HG03342 (cell line): ENCODE results near the gene EFR3B.
"Not testable (repeated sequence)": the region's sequence is repeated elsewhere in the genome, so short reads cannot be mapped to it uniquely, and the experiment has no call there.

Experiments
- ATAC-seq: cut with Tn5 transposase; IDR thresholded peaks from one replicate; pipeline ENCODE4 v1.9.1; 2021; ENCODE audit warnings: mild to moderate bottlenecking, moderate library complexity; ENCODE audit not compliant: unreplicated experiment

Gene EFR3B

DNA sequence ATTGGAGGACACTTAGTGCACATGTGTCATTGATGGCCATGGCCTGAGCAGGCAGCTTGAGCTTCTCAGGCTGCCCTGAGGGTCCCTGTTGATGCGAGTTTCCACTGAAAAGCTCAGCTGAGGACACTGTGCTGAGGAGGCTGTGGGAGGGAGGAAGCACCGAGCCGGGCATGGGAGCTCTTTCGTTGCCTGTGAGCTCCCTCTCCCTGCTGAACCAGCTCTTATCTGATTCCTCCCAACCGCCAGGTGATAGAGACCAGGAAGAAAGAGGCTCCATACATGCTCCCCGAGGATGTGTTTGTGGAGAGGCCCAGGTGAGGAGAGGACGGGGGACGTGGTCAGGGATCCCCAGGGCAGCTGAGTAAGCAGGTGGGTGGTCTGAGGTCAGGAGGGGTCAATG lies 99.2 kb downstream of the EFR3B start:
- no peak for ATAC-seq

DNA sequence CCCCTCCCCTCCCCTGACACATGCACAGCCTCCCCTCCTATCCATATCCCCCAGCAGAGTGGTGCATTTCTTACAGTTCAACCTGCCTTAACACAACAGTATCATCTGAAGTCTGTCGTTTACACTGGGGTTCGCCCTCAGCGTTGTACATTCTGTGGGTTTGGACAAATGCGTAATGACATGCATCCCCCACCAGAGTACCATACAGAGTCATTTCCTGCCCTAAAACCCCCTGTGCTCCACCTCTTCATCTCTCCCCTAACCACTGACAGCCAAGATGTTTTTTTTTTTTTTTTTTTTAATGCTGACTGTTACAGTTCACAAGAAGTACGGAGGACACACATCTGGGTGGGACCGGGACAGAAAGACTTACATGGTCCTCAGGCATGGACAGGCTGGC lies 103.9 kb downstream of the EFR3B start:
- ATAC-seq, result no peak

DNA sequence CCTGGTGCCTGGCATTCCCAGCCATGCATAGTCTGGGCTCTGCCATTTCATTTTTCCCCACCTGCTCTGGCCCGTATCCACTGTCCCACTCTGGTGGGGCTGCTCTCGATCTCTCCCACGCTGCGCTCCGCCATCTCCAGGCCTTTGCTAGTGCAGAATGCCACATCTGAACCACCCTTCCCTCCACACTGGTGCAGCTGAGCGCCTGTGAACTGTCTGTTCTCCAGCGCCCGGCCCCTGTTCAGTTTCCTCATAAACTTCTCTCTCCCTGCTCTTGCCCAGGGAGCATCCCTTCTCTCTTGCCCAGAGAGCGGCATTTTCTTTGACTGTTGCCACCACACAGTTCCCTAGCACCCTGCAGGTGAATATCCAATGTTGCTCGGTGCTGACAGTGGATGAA lies 105.0 kb downstream of the EFR3B start:
- ATAC-seq, result no peak

DNA sequence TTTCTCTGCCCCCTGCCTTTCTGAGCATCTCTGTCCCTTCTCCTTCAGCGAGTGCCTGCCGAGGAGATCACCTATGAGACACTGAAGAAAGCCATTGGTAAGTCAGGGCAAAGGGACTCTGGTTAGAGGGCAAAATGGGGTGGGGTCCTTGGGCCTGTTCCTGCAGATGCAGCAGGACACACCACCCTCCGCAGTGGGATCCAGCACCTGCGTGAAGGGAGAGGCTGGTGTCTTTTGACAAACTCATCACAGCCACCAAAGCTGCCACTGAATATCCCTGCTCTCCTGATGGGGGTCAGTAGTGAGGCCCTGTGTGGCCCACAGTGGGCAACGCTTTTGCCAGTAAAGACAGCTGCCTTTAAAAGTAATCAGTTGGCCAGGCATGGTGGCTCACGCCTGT lies 107.8 kb downstream of the EFR3B start:
- no peak for ATAC-seq

DNA sequence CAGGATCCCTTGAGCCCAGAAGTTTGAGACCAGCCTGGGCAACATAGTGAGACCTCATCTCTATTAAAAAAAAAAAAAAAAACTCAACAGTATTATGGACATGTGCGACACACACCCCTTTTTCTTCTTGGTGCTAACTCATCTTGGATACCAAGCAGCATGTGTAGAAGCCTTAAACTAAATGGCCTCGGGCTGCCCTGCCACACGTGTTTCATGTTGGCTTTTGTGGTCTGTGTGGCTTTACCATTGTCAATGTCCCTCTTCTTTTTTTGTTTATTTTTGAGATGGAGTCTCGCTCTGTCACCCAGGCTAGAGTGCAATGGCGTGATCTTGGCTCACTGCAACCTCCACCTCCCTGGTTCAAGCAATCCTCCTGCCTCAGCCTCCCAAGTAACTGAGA lies 109.1 kb downstream of the EFR3B start:
- not testable (repeated sequence) for ATAC-seq

DNA sequence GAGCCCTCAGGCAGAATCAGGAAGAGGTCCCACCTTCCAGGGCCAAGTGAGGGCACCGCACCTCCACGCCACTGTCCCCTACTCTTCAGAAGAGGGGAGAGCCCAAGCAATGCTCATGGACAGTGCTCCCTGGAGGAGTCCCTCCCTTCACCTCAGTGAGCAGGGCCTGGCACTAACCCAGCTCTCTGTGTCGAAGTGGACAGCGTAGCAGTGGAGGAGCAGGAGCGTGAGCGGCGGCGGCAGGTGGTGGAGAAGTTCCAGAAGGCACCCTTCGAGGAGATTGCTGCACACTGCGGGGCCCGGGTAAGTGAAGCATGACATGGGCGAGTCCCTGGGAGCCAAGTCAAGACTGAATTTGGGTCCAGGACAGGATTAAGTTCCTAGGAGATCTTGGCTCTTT lies 109.8 kb downstream of the EFR3B start:
- no peak for ATAC-seq

DNA sequence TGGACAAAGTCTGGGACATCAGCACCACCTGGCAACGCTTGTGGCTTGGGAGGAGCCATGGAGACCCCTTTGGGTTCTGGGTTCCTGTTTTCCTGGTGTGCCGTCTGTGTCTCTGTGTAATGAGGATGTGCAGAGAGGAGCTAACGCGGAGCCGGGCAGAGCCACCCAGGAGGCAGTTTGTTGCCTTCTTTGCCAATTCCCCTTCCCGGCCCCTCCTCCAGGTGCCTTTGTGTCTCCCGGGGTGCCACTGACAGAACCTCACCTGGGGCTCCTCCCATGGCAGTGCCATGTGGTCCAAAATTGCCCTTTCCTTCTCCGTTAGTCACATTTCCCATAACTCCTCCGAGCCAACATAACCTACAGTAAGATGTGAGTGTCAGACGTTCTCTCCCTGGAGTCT lies 113.5 kb downstream of the EFR3B start:
- ATAC-seq, result no peak

DNA sequence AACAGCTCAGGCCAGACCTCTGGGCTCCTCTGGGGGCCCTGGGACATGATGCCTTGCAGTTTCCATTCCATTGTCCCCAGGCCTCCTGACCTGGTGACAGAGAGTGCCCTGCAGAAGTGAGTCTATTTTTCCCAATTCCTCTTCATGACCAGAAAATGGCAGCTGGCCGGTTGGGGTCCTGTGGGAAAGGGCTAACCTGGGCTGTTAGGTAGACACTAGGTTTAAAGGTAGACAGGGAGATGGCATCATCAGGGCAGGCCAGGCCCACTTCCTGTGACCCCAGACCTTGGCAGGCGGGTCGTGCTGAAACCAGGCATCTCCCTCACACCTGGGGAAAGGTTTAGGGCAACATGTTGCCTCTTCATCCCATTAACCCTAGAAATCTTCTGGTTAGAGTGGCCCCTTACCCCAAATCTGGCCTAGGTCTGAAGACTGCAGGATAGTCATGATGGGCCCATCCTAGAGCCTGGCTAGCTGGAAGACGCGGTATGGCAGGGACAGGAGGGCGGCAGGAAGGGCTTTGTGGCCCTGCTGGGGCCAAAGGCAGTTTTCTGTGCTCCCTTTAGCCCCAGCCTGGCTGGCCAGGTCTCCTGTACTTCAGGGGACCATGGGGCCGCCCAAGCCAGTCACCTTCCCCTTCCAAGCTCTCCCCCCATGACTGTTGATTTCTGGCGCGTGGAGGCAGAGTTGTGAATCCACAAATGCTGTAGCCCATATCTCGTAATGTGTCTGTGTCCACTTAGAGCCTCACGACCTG lies 116.4 kb downstream of the EFR3B start:
- ATAC-seq, result no peak

DNA sequence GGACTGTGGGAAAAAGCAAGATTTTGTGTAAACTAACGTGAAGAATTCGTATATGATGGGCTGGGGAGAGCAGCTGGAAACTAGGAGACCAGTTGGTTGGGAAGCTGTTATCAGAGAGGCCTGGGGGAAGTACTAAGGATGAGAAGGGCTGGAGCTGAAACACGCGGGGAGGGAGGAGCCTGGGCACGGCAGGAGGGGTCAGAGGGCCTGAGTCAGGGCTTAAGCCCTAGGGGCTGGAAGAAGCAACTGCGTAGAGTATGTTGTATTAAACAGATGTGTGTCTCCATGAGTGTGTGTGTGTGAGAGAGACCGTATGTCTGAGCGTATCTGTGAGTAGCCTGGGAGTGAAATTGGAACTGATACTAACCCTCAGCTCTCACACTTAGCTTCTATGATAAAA lies 118.1 kb downstream of the EFR3B start:
- no peak for ATAC-seq

DNA sequence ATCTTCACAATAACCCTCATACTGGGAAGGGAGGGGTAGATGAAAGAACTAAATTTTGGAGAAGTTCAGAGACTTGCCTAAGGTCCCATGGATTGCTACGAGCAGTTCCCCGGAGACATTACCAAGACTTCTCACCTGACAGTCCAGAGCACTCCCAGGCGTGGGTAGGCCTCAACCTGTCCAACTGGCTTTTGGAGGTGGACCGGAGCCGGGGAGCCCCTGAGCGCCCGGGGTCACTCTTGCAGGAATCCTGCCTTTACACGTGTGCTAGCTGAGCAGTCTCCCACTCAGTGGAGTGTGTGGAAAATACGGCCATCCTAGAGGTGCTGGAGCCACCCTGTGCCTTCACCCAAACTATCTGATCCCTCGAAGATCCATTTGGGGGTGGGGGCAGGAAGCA lies 118.5 kb downstream of the EFR3B start:
- no peak for ATAC-seq

DNA sequence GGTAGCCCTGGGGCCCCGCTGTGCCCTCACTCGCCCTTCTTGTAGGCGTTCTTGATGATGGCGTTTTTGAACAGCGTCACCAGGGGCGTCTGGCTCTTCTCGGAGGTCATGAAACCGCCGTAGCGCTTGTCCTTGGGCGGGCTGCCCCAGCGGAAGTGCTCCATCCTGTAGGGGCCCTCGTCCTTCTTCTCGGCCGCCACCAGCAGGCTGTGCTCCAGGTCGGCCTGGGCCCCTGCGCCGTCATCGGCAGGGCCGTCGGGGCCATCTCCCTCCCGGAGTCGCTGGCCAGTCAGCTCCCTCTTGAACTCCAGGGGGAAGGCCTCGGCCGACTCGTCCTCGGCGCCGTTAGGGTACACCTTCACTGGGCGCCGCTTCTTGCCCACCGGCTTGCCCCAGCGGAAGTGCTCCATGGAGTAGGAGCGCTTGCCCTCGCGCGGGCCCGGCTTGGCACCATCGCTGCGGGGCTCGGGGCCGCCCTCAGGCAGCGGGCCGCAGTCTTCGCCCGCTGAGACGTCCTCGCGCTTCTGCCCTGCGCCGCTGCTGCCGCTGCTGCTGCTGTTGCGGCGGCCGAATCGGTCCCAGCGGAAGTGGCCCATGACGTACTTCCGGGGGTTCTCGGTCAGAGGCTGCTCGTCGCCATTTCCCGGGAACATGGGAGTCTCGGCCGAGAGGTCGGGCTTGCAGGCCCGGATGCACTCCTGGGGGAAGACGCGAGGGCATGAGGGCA lies 119.3 kb downstream of the EFR3B start:
- peak; percentile 66 for ATAC-seq

DNA sequence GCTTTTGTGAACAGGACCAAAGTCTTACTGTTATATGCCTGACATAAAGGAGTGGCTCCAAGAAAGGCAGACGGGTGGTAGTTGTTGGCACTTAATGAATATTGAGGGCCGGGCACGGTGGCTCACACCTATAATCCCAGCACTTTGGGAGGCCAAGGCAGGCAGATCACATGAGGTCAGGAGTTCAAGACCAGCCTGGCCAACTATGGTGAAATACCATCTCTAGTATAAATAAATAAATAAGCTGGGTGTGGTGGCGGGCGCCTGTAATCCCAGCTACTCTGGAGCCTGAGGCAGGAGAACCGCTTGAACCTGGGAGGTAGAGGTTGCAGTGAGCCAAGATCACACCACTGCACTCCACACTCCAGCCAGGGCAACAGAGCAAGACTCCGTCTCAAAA lies 120.2 kb downstream of the EFR3B start:
- not testable (repeated sequence) for ATAC-seq

DNA sequence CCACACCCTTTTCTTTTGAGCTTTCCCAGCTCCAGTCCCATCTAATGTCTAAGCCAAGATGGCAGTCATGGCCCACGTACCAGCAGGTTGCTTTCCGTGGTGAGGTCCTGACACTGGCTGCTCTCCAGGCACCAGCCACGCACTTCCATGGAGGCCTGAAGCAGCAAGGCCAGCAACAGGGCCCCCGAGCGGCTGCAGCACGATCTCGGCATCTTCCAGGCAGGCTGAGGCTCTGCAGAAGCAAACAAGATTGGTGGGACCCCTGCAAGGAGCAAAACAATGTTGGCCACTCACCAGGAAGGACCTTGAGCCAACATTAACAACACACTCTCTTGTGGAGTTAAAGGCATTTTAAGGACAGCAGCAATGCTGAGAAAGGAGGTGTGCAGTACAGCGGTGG lies 122.7 kb downstream of the EFR3B start:
- ATAC-seq, result no peak

DNA sequence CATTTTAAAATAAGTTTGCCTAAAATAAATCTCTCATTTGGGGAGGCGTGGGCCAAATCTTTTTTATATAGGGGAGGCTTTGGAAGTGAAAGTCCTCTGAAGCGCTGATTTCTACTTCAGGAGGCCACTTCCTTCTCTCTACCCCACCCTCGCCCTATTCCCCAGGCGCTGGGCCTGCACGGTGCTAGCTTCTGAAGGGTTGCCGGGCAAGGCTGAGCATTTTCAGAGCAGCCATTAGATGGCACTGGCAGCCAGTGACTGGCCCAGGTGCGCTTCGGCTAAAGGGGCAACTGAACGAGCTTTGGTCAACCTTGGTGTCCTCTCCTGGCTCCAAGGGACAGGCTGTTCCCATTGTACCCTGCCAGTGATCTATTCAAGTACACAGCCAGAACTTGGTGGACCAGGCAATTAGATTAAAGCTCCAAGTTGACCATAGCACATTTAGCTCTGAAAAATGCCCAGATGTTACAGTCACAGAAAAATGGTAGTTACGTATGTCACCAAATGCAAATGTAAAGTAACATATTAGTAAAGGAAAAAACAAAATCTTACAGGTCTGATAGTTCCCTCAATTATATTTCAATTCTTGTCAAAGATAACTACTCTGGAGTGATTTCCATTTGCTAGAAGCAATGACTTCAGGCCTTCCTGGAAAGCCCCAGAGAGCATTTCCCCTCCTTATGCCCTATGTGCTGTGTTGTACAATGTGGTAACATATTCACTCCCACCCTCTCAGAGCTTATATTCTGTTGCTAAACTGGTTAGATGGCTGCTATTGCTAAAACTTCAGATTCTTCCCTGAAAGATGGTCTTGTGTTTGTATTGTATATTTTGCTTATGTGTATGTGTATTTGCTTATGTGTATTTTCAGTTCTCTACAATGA lies 124.4 kb downstream of the EFR3B start:
- ATAC-seq, result peak; percentile 56

DNA sequence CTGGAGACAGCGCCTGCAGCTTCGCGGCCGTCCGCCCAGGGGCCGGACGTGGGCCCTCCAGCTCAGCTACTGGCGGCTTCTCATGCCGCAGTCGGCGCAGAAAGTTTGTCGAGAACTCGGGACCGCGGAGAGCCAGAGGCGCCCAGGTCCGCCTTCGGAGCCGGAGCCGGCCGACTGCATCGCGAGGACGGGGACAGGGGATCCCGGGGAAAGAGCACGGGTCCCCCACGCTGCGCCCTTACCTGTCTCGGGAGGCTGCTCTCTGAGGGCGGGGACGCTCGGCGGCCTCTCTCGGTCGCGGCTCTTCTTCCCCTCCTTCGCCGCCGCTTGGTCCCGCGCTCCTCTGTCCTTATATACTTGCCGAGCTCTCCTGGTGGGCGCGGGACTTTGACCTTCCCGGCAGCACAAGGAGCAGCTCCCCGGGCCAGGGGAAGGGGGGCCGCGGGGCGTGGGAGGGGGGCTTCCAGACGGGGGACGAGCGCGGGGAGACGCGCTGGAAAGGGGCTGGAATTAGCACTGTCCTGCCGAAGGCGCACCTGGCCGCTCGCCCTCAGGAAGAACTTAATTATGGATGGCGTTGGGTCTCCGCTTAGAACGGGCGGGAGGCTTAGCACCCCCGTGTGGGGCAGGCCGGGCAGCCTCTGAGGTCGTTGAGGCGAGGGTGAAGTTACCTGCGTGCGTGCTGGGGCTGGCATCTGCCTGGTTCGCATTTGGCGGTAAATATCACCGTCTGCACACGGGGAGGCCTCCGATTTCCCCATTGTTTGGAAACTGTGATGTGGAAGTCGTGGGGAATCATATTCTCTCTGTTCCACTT lies 126.6 kb downstream of the EFR3B start, which contains the start of gene POMC:
POMC (minus strand) TSS at position 325 of the 817 bp plus-strand sequence. CDS start 3,808 bp downstream, outside the sequence.
- no peak for ATAC-seq

DNA sequence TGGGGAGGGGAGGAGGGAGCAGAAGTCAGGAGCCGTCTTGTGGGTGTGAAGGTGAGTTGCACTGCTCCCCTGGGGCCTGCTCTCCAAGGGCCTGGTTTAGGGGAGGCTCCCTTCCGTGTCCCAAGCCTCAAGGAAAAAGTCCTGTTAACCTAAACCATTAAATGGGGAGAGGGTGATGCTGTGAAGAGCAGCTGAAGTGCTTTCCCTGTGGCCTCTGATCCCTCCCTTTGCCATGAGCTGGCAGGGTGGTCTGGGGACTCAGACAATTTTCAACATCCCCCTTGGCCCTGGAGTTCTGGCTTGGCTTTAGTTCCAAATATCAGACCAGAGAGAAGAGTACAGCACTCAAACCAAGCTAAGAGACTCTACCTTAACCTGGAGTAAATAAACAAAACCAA lies 127.2 kb downstream of the EFR3B start:
- no peak for ATAC-seq

DNA sequence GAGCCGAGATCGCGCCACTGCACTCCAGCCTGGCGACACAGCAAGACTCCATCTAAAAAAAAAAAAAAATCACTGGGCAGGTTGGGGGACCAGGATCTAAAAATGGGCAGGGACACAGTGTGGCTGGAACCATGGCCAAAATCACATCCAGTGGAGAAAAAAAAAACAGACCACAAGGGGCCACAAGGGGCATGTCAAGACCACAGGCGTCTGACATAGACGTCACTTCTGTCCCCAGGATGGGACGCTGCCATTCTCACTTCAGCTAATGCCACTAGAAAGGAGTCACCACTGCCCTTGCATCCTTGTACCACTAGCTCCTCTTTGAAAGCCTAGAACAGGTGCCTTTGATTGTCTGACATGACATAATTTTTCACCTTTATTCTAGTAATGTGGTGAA lies 129.0 kb downstream of the EFR3B start:
- ATAC-seq, result no peak

DNA sequence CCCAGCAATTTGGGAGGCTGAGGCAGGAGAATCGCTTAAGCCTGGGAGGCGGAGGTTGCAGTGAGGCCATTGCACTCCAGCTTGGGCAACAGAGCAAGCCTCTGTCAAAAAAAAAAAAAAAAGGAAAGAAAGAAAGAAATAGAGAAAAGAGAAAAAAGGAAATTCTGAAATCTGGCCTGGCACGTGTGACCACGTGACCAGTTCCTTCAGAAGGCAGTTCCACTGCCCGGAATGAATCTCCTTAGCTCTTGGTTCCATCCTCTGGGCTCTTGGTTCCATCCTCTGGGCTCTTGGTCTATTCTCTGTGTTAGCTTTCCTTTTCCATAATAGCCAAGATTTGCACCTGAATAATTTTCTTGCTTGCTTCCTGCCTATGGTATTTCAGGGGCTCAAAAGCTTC lies 131.8 kb downstream of the EFR3B start:
- ATAC-seq, result no peak

DNA sequence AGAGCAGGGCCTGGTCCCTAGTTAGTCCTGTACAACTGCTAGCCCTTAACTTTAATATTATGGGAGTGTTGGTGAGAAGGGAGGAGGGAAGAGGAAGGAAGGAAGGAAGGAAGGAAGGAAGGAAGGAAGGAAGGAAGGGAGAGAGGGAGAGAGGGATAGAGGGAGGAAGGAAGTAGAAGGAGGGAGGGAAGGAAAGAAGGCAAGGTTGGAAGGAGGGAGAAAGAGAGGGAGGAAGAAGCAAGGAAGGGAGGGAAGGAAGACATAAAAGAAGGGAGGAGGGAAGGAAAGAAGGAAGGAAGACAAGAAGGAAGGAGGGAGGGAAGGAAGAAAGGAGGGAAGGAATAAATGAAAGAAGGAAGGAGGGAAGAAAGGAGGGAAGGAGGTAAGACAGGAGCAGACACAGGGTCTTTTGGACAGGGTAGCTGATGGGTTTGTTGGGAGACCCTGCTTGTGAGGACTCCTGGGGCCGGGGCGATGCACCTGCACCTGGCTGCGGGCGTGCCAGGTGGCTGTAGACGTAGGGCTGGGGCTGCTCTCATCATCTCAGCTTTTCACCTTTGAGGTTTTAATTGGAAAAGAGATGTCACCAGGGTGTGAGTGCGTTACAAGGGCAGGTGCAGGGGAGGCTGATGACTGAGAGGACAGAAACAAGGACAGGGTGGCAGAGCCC lies 132.5 kb downstream of the EFR3B start:
- no peak for ATAC-seq

DNA sequence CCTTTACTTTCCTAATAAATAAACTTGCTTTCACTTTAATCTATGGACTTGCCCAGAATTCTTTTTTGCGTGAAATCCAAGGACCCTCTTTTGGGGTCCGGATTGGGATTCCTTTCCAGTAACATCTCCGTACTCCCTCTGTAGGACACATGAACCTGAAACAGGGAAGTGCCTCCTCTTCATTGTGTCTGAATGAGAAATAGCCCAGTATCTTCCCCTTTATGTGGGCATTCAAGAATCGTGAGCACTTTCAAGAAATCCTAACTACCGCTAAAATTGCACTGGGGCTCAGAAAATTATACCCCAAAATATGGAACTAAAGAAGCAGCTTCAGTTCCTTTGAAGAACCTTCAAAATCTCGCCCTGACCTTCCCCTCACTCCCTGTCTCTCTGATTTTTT lies 134.3 kb downstream of the EFR3B start:
- ATAC-seq, result no peak
